Measurements from ENCODE around the gene FOXF2. TPM values are rescaled to one million over a fixed set of nuclear protein-coding genes. Genes with fewer than 3 reads are reported as not detected.

Gene FOXF2
- polyA plus RNA-seq, 3 donors: 0.10 to 0.34 TPM; not detected in 1

GRCh38 chr6:1407499-1407990 lies 18.2 kb downstream of the FOXF2 start:
- no peak for DNase-seq

- no peak for DNase-seq
Observed at GRCh38 chr6:1409774-1410465, 20.5 kb downstream of the FOXF2 start.

- no peak for DNase-seq
Observed at GRCh38 chr6:1412901-1413300, 23.5 kb downstream of the FOXF2 start.

- no peak for DNase-seq
Observed at GRCh38 chr6:1415416-1416063, 26.2 kb downstream of the FOXF2 start.

DNA sequence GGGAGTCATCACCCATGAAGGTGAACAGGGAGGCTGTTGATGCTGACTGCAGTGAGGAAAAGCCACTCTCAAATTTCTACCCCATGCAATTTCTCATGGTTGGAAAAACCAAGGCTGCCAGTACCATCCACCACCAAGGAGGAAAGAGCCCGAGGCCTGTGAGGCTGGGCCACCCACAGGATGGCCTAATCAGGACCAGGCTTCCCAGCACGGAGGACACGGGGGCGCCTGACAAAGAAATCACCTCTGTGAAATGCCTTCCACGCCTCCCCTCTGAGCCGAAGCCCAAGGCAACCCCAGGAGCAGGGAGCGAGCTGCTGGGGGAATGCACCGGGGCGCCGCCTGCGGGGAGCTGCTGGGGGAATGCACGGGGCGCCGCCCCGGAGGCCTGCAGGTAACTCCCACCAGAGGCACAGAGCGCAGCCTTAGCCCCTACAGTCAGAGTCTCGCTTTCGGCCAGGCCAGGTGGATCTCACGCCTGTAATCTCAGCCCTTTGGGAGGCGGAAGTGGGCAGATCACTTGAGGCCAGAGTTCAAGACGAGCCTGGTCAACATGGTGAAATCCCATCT lies 26.9 kb downstream of the FOXF2 start:
- no peak for DNase-seq

- no peak for DNase-seq
Observed at GRCh38 chr6:1416820-1417219, 27.4 kb downstream of the FOXF2 start.

- no peak for DNase-seq
Observed at GRCh38 chr6:1417718-1418117, 28.3 kb downstream of the FOXF2 start.

GRCh38 chr6:1418471-1419191 lies 29.3 kb downstream of the FOXF2 start:
- no peak for DNase-seq

GRCh38 chr6:1420382-1420781 lies 31.0 kb downstream of the FOXF2 start:
- no peak for DNase-seq

DNA sequence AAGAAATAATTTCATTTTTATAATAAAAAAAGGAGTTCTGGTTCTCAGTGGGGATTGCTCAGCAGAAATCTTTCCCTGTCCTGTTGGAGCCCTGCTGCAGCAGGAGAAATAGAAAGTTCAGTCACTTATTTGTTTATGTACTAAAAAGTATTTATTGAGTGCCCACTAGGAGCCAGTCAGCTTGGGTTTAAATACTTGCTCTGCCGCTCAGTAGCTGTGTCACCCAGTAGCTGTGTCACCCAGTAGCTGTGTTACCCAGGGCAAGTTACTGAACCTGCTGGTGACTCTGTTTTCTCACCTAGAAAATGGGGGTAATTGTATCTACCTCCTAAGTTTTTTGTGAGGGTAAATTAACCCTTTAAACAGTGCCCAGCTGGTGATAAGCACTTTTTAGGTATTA lies 32.9 kb downstream of the FOXF2 start:
- DNase-seq: no peak

DNA sequence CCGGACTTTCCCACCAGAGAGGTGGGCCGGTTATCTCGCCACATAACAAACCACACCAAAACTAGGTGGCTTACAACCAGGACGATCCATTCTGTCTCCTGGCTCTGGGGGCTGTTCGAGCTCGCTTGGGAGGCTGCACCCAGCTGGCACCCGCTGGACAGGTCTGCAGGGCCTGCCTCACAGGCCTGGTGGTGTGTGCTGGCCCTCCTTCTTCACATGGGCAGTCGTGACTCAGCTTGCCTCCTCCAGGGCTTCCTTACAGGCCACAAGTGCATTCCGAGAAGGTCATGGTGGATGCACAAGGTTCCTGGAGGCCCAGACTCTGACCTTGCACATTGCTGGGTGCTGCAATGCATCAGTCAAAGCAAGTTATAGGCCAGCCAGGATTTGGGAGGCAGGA lies 34.2 kb downstream of the FOXF2 start:
- no peak for DNase-seq

DNA sequence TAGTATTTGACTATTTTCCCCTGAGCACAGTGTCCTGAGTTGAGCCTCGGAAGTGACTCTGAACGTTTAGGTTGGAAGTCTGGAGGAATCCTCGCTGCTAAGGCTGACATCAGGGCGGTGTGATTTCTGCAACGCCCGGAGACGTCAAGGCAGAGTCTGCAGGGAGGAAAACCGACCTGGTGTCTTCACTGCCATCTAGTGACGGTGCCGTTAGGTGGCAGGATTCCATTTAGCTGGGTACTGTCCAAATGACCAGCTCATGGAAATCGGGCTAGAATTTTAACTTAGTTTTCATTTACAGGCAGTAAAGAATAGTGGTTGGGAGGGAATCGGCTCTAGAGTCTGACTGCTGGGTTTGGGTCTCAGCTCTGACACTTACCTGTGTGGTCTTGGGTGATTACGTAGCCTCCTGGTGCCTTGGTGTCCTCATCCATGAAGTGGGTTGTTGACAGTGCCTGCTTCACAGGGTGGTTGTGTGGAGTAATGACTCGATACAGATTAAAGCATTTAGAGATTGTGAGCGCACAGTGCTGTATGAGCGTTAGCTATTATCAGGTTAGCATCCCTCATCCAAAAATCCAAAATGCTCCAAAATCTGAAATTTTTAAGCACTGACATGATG lies 35.0 kb downstream of the FOXF2 start:
- peak; percentile 17 for DNase-seq

DNA sequence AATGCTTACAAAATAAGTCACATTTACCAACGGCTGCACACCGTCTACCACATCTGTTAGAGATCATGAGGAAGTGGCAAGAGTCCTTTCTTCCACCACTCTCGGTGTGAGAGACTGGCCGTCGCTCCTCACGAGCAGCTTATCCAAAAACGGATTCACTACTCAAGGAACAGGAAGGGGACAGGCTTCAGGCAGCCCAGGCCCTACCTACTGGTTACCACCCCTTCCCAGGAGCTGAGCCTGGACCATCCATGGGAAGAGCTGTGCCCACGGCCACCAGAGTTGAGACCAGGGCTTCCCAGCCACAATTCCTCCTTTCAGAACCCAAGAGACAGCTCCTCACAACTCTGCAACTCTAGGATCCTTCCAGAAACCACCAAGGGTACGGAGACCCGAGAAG lies 37.0 kb downstream of the FOXF2 start:
- DNase-seq: no peak

DNA sequence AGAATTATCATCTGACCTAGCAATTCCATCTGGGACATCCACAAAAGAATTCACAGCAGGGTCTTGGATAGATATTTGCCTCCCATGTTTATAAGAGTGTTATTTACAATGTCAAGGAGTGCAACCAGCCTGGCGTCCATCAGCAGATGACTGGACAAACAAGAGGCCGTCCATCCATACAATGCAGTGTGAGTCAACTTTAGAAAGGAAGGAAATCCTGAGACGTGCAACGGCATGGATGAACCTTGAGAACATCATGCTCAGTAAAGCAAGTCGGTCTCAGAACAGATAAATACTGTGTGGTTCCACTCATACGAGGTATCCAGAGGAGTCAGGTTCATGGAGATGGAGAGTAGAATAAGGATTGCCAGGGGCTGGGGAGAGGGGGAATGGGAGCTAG lies 46.4 kb downstream of the FOXF2 start:
- no peak for DNase-seq

GRCh38 chr6:1436334-1437306 lies 47.2 kb downstream of the FOXF2 start:
- peak; percentile 84 for DNase-seq

DNA sequence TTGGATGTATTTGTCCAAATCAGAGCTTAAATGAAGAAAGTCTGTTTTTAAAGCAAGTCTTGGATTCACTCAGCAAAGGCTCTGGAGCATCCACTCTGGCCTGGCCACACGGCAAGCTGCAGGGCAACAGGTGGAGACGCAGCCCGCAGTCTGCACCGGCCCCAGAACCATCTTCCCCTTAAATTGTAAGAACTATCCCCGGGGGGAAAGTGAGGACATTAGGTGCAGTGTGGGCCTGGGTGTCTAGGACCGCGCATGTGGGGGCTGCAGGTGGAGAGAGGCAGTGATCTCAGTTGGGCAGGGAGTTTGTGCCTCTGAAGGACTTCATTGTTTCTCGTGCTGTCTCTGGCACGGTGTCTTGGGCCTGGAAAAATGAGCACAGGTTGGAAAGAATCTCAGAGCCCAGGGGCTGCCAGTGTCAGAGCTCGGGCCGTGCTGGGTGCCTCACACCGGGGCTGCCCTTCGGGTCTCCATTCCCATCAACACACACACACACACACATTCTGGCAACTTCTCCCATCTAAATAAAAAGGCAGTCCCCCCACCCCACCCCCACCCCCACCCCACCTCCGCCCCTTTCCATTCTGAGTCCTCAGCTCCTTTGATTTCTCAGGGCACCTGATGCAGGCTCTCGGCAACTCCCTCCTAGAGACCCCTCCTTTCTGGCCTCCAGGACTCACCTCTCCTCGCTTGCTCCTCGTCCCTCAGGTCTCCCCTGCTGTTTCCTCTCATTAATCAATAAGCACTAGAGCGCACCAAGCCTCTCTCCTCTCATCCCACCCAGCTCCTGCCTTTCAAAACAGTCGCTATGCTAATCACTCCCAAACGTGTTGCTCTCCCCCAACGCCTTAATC lies 48.4 kb downstream of the FOXF2 start:
- no peak for DNase-seq

GRCh38 chr6:1438471-1438881 lies 49.1 kb downstream of the FOXF2 start:
- DNase-seq: no peak

- no peak for DNase-seq
Observed at GRCh38 chr6:1439349-1439748, 50.0 kb downstream of the FOXF2 start.

DNA sequence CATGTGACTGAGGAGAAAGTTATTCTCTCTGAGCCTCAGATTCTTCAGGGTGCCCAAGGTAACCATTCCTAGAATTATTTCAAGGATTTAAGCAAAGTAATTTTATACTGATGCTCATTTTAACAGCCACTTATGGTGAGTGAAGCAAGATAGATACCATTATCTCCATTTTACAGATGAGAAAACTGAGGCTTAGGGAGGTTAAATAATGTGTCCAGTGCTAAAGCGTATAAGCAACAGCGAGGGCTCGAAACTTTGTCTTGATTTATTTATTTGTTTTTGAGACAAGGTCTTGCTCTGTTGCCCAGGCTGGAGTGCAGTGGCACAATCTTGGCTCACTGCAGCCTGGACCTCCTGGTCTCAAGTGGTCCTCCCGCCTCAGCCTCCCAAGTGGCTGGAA lies 53.6 kb downstream of the FOXF2 start:
- no peak for DNase-seq
